ENCODE data around the gene MCL1.

Gene MCL1

GRCh38 chr1:150559656-150560010 lies 19.8 kb downstream of the MCL1 start:
- no peak overlapping the region for H3K4me3 ChIP-seq (ENCODE audit: low read length)
- no peak overlapping the region for H3K27ac ChIP-seq (ENCODE audit: low read length)
- H3K27me3 ChIP-seq (ENCODE audit: insufficient read depth, low read length): no peaks in the 10 kb centered on the region
- H3K9ac ChIP-seq (ENCODE audit: low read depth, low read length): no peak overlapping the region
- no peaks in the 10 kb centered on the region for H3K9me3 ChIP-seq (ENCODE audit: insufficient read depth, low read depth, low read length)
- no peaks in the 10 kb centered on the region for H3K36me3 ChIP-seq (ENCODE audit: insufficient read depth, low read depth, low read length)
- H3K4me1 ChIP-seq (ENCODE audit: insufficient read depth, low read length): peaks cover 28% of the 10 kb centered on the region

GRCh38 chr1:150558761-150559655 lies 20.4 kb downstream of the MCL1 start:
- H3K9ac ChIP-seq (ENCODE audit: low read depth, low read length): no peak overlapping the region
- H3K9me3 ChIP-seq (ENCODE audit: insufficient read depth, low read depth, low read length): no peaks in the 10 kb centered on the region
- no peak overlapping the region for H3K4me3 ChIP-seq (ENCODE audit: low read length)
- H3K36me3 ChIP-seq (ENCODE audit: insufficient read depth, low read depth, low read length): no peaks in the 10 kb centered on the region
- no peak overlapping the region for H3K27ac ChIP-seq (ENCODE audit: low read length)
- peaks cover 26% of the 10 kb centered on the region for H3K4me1 ChIP-seq (ENCODE audit: insufficient read depth, low read length)
- no peaks in the 10 kb centered on the region for H3K27me3 ChIP-seq (ENCODE audit: insufficient read depth, low read length)

GRCh38 chr1:150558303-150558704 lies 21.1 kb downstream of the MCL1 start:
- Histone ChIP-seq H3K27ac (ENCODE audit: low read length) (no peak overlapping the region), H3K9me3 (ENCODE audit: insufficient read depth, low read depth, low read length) (no peaks in the 10 kb centered on the region), H3K27me3 (ENCODE audit: insufficient read depth, low read length) (no peaks in the 10 kb centered on the region), H3K9ac (ENCODE audit: low read depth, low read length) (no peak overlapping the region), H3K4me3 (ENCODE audit: low read length) (no peak overlapping the region), H3K4me1 (ENCODE audit: insufficient read depth, low read length) (peaks cover 19% of the 10 kb centered on the region), H3K36me3 (ENCODE audit: insufficient read depth, low read depth, low read length) (no peaks in the 10 kb centered on the region)

GRCh38 chr1:150557813-150558212 lies 21.6 kb downstream of the MCL1 start:
- H3K9ac ChIP-seq (ENCODE audit: low read depth, low read length): no peak overlapping the region
- no peak overlapping the region for H3K27ac ChIP-seq (ENCODE audit: low read length)
- no peaks in the 10 kb centered on the region for H3K36me3 ChIP-seq (ENCODE audit: insufficient read depth, low read depth, low read length)
- peaks cover 14% of the 10 kb centered on the region for H3K4me1 ChIP-seq (ENCODE audit: insufficient read depth, low read length)
- H3K9me3 ChIP-seq (ENCODE audit: insufficient read depth, low read depth, low read length): no peaks in the 10 kb centered on the region
- H3K27me3 ChIP-seq (ENCODE audit: insufficient read depth, low read length): no peaks in the 10 kb centered on the region
- H3K4me3 ChIP-seq (ENCODE audit: low read length): no peak overlapping the region

GRCh38 chr1:150557065-150557600 lies 22.3 kb downstream of the MCL1 start:
- no peak overlapping the region for H3K4me3 ChIP-seq (ENCODE audit: low read length)
- H3K9ac ChIP-seq (ENCODE audit: low read depth, low read length): no peak overlapping the region
- no peaks in the 10 kb centered on the region for H3K9me3 ChIP-seq (ENCODE audit: insufficient read depth, low read depth, low read length)
- no peaks in the 10 kb centered on the region for H3K36me3 ChIP-seq (ENCODE audit: insufficient read depth, low read depth, low read length)
- no peaks in the 10 kb centered on the region for H3K27me3 ChIP-seq (ENCODE audit: insufficient read depth, low read length)
- H3K27ac ChIP-seq (ENCODE audit: low read length): no peak overlapping the region
- peaks cover 12% of the 10 kb centered on the region for H3K4me1 ChIP-seq (ENCODE audit: insufficient read depth, low read length)

GRCh38 chr1:150555971-150556865 lies 23.2 kb downstream of the MCL1 start:
- H3K9me3 ChIP-seq (ENCODE audit: insufficient read depth, low read depth, low read length): no peaks in the 10 kb centered on the region
- H3K4me1 ChIP-seq (ENCODE audit: insufficient read depth, low read length): peaks cover 12% of the 10 kb centered on the region
- H3K36me3 ChIP-seq (ENCODE audit: insufficient read depth, low read depth, low read length): no peaks in the 10 kb centered on the region
- no peak overlapping the region for H3K9ac ChIP-seq (ENCODE audit: low read depth, low read length)
- H3K27me3 ChIP-seq (ENCODE audit: insufficient read depth, low read length): no peaks in the 10 kb centered on the region
- H3K27ac ChIP-seq (ENCODE audit: low read length): no peak overlapping the region
- no peak overlapping the region for H3K4me3 ChIP-seq (ENCODE audit: low read length)

- Histone ChIP-seq H3K9me3 (ENCODE audit: insufficient read depth, low read depth, low read length) (no peaks in the 10 kb centered on the region), H3K4me1 (ENCODE audit: insufficient read depth, low read length) (peaks cover 10% of the 10 kb centered on the region), H3K27ac (ENCODE audit: low read length) (no peak overlapping the region), H3K9ac (ENCODE audit: low read depth, low read length) (no peak overlapping the region), H3K27me3 (ENCODE audit: insufficient read depth, low read length) (peaks cover 7% of the 10 kb centered on the region), H3K4me3 (ENCODE audit: low read length) (no peak overlapping the region), H3K36me3 (ENCODE audit: insufficient read depth, low read depth, low read length) (no peaks in the 10 kb centered on the region)
Measured at GRCh38 chr1:150555198-150555970, 24.0 kb downstream of the MCL1 start.

GRCh38 chr1:150554086-150554452 lies 25.3 kb downstream of the MCL1 start:
- H3K9ac ChIP-seq (ENCODE audit: low read depth, low read length): no peak overlapping the region
- H3K4me1 ChIP-seq (ENCODE audit: insufficient read depth, low read length): peaks cover 6% of the 10 kb centered on the region
- H3K36me3 ChIP-seq (ENCODE audit: insufficient read depth, low read depth, low read length): no peaks in the 10 kb centered on the region
- H3K9me3 ChIP-seq (ENCODE audit: insufficient read depth, low read depth, low read length): no peaks in the 10 kb centered on the region
- H3K27ac ChIP-seq (ENCODE audit: low read length): no peak overlapping the region
- no peak overlapping the region for H3K4me3 ChIP-seq (ENCODE audit: low read length)
- peaks cover 17% of the 10 kb centered on the region for H3K27me3 ChIP-seq (ENCODE audit: insufficient read depth, low read length)

GRCh38 chr1:150553392-150554085 lies 25.9 kb downstream of the MCL1 start:
- H3K27me3 ChIP-seq (ENCODE audit: insufficient read depth, low read length): peaks cover 22% of the 10 kb centered on the region
- H3K9me3 ChIP-seq (ENCODE audit: insufficient read depth, low read depth, low read length): no peaks in the 10 kb centered on the region
- peaks cover 6% of the 10 kb centered on the region for H3K4me1 ChIP-seq (ENCODE audit: insufficient read depth, low read length)
- H3K27ac ChIP-seq (ENCODE audit: low read length): no peak overlapping the region
- no peak overlapping the region for H3K4me3 ChIP-seq (ENCODE audit: low read length)
- no peaks in the 10 kb centered on the region for H3K36me3 ChIP-seq (ENCODE audit: insufficient read depth, low read depth, low read length)
- no peak overlapping the region for H3K9ac ChIP-seq (ENCODE audit: low read depth, low read length)

GRCh38 chr1:150552911-150553289 lies 26.5 kb downstream of the MCL1 start:
- H3K4me1 ChIP-seq (ENCODE audit: insufficient read depth, low read length): peaks cover 6% of the 10 kb centered on the region
- H3K27me3 ChIP-seq (ENCODE audit: insufficient read depth, low read length): peaks cover 27% of the 10 kb centered on the region
- no peak overlapping the region for H3K9ac ChIP-seq (ENCODE audit: low read depth, low read length)
- no peak overlapping the region for H3K4me3 ChIP-seq (ENCODE audit: low read length)
- H3K9me3 ChIP-seq (ENCODE audit: insufficient read depth, low read depth, low read length): no peaks in the 10 kb centered on the region
- no peak overlapping the region for H3K27ac ChIP-seq (ENCODE audit: low read length)
- H3K36me3 ChIP-seq (ENCODE audit: insufficient read depth, low read depth, low read length): no peaks in the 10 kb centered on the region

Measured in iPS-20b (cell line).